ENCODE results near the gene PDE1C.

Gene PDE1C

GRCh38 chr7:32059289-32060011, 10.8 kb downstream of the PDE1C start:
- H3K4me3 ChIP-seq (ENCODE audit: low read length): no peak overlapping the region
- TF ChIP-seq, protein P1, sequence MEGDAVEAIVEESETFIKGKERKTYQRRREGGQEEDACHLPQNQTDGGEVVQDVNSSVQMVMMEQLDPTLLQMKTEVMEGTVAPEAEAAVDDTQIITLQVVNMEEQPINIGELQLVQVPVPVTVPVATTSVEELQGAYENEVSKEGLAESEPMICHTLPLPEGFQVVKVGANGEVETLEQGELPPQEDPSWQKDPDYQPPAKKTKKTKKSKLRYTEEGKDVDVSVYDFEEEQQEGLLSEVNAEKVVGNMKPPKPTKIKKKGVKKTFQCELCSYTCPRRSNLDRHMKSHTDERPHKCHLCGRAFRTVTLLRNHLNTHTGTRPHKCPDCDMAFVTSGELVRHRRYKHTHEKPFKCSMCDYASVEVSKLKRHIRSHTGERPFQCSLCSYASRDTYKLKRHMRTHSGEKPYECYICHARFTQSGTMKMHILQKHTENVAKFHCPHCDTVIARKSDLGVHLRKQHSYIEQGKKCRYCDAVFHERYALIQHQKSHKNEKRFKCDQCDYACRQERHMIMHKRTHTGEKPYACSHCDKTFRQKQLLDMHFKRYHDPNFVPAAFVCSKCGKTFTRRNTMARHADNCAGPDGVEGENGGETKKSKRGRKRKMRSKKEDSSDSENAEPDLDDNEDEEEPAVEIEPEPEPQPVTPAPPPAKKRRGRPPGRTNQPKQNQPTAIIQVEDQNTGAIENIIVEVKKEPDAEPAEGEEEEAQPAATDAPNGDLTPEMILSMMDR (IDR thresholded peaks at IDR 0.05; ENCODE audit: insufficient read depth, low read depth, low read length, missing control alignments): no peak
- no peak for DNase-seq (ENCODE audit: low read depth)

DNA sequence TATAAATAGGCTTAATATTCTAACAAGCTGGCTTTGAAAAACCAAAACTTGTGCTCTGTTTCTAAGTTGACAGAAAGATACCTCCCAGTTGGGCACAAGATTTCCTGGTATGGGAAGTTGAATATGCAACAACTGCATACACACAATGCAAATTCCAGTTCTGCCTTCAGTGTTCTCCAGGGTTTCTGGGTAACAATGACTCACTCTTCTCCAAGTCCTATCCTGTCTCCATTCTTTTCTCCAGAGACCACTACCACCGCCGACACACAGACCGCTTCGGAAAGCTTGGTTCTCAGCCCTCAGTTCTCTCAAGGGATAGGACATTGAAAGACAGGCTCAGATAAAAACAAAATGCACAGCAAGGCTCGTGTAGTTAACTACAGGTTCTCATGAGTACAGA, 12.2 kb downstream of the PDE1C start:
- no peak overlapping the region for H3K4me3 ChIP-seq (ENCODE audit: low read length)
- TF ChIP-seq, protein P1 (IDR thresholded peaks at IDR 0.05; ENCODE audit: insufficient read depth, low read depth, low read length, missing control alignments): no peak
- no peak for DNase-seq (ENCODE audit: low read depth)

DNA sequence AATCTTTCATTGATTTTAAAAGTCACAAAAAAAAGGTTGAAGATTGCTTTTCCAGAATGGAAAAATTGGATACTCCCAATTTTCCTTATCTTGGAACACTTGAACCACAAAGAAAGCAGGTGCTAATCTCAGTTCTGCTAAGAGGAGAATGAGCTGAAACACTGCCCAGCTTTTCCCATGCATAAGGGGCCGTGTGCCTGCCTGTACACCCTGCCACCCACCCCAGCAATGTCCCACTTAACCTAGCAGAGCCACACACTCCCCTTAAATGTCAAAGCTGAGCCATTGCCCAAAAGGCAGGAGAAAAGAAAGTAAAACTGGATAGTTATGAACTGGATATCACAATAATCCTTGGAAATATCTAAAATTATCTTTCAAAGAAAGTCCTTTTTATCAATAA, 13.4 kb downstream of the PDE1C start:
- TF ChIP-seq, protein P1 (IDR thresholded peaks at IDR 0.05; ENCODE audit: insufficient read depth, low read depth, low read length, missing control alignments): no peak
- no peak for DNase-seq (ENCODE audit: low read depth)
- H3K4me3 ChIP-seq (ENCODE audit: low read length): no peak overlapping the region

- no peak overlapping the region for H3K4me3 ChIP-seq (ENCODE audit: low read length)
- TF ChIP-seq, protein P1 (IDR thresholded peaks at IDR 0.05; ENCODE audit: insufficient read depth, low read depth, low read length, missing control alignments): no peak
- no peak for DNase-seq (ENCODE audit: low read depth)
These were observed 17.0 kb downstream of the PDE1C start for GRCh38 chr7:32053204-32053603.

DNA sequence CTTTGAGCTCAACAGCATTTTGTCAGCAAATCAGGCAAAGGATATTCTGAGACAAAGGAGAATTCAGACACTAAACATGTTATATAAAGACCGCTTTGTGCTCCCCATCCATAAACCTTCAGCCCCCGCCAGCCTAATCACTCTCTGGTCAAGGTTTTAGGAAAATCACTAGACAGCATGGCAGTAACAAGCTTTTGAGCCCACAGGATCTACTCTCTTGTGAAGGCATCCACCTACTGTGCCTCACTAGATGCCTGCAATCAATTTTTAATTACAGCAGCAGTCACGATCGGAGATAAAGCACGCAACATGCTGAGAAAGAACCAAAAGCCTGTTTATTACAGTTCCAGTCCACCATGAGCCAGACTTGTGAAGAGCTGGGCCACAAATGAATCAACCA, 19.1 kb downstream of the PDE1C start:
- no peak overlapping the region for H3K4me3 ChIP-seq (ENCODE audit: low read length)
- DNase-seq (ENCODE audit: low read depth): no peak
- TF ChIP-seq, protein P1 (IDR thresholded peaks at IDR 0.05; ENCODE audit: insufficient read depth, low read depth, low read length, missing control alignments): no peak

- no peak for DNase-seq (ENCODE audit: low read depth)
- TF ChIP-seq, protein P1 (IDR thresholded peaks at IDR 0.05; ENCODE audit: insufficient read depth, low read depth, low read length, missing control alignments): no peak
- no peak overlapping the region for H3K4me3 ChIP-seq (ENCODE audit: low read length)
These were observed 20.6 kb downstream of the PDE1C start for GRCh38 chr7:32049599-32049998.

- H3K4me3 ChIP-seq (ENCODE audit: low read length): no peak overlapping the region
- no peak for DNase-seq (ENCODE audit: low read depth)
- TF ChIP-seq, protein P1 (IDR thresholded peaks at IDR 0.05; ENCODE audit: insufficient read depth, low read depth, low read length, missing control alignments): no peak
These were observed 21.2 kb downstream of the PDE1C start for GRCh38 chr7:32048970-32049491.
